GM21737 (cell line): ENCODE measurements around the gene C1orf56.

Experiments used
- ATAC-seq: cut with Tn5 transposase; IDR thresholded peaks from one replicate; pipeline ENCODE4 v1.9.1; 2021; ENCODE audit warnings: mild to moderate bottlenecking, moderate library complexity; ENCODE audit not compliant: unreplicated experiment

C1orf56 gene

GRCh38 chr1:151047591-151047924 is at the start of gene C1orf56:
Gene C1orf56, plus strand, starts transcription at chr1:151047751. Its CDS starts 97 bp downstream, at chr1:151047848.
- peak; percentile 54 for ATAC-seq

- ATAC-seq: no peak
Observed at GRCh38 chr1:150997949-150998348, 49.6 kb upstream of the C1orf56 start.

- no peak for ATAC-seq
Observed at GRCh38 chr1:150999051-150999674, 48.4 kb upstream of the C1orf56 start.

GRCh38 chr1:150999926-151000325 is 47.6 kb upstream of the C1orf56 start:
- no peak for ATAC-seq

GRCh38 chr1:151000408-151000807 is 47.1 kb upstream of the C1orf56 start:
- ATAC-seq: no peak

- ATAC-seq: no peak
Observed at GRCh38 chr1:151001602-151002001, 45.9 kb upstream of the C1orf56 start.

- ATAC-seq: no peak
Observed at GRCh38 chr1:151002051-151002450, 45.5 kb upstream of the C1orf56 start.

- no peak for ATAC-seq
Observed at GRCh38 chr1:151002611-151003010, 44.9 kb upstream of the C1orf56 start.

GRCh38 chr1:151003180-151003579 is 44.4 kb upstream of the C1orf56 start:
- ATAC-seq: no peak

- no peak for ATAC-seq
Observed at GRCh38 chr1:151005729-151006319, 41.7 kb upstream of the C1orf56 start.

- ATAC-seq: peak; percentile 40
Observed at GRCh38 chr1:151006327-151007052, 41.1 kb upstream of the C1orf56 start, which contains the start of gene MINDY1. Gene MINDY1, minus strand, starts transcription at chr1:151006902. Its CDS starts 4,285 bp downstream, at chr1:151002617.

GRCh38 chr1:151007853-151008243 is 39.7 kb upstream of the C1orf56 start:
- peak; percentile 2 for ATAC-seq

- peak; percentile 84 for ATAC-seq
Observed at GRCh38 chr1:151008244-151009205, 39.0 kb upstream of the C1orf56 start, which contains the start of gene PRUNE1. Gene PRUNE1, plus strand, starts transcription at chr1:151008449. Its CDS starts 184 bp downstream, at chr1:151008633.

- no peak for ATAC-seq
Observed at GRCh38 chr1:151009206-151009587, 38.4 kb upstream of the C1orf56 start.

GRCh38 chr1:151009674-151010345 is 37.7 kb upstream of the C1orf56 start:
- no peak for ATAC-seq

- ATAC-seq: no peak
Observed at GRCh38 chr1:151010346-151010726, 37.2 kb upstream of the C1orf56 start.

GRCh38 chr1:151011154-151011850 is 36.2 kb upstream of the C1orf56 start:
- ATAC-seq: no peak

GRCh38 chr1:151012684-151013471 is 34.7 kb upstream of the C1orf56 start:
- no peak for ATAC-seq

- no peak for ATAC-seq
Observed at GRCh38 chr1:151013518-151013917, 34.0 kb upstream of the C1orf56 start.
